Stimulated activated CD8-positive, alpha-beta memory T cell treated with anti-CD3 and anti-CD28 coated beads, Interleukin-4, amount 100 ng/mL, for 24 hours (primary cell): ENCODE data around the gene CHI3L1.

Source experiments
- DNase-seq: peaks from one replicate; pipeline ENCODE4 v3.0.0-alpha.2; 2020; ENCODE audit warnings: low read depth

CHI3L1 gene

GRCh38 chr1:203181586-203182386 lies 4.7 kb downstream of the CHI3L1 start:
- no peak for DNase-seq

GRCh38 chr1:203180611-203181330 lies 5.7 kb downstream of the CHI3L1 start:
- no peak for DNase-seq

GRCh38 chr1:203179667-203180005 lies 6.9 kb downstream of the CHI3L1 start:
- no peak for DNase-seq

DNA sequence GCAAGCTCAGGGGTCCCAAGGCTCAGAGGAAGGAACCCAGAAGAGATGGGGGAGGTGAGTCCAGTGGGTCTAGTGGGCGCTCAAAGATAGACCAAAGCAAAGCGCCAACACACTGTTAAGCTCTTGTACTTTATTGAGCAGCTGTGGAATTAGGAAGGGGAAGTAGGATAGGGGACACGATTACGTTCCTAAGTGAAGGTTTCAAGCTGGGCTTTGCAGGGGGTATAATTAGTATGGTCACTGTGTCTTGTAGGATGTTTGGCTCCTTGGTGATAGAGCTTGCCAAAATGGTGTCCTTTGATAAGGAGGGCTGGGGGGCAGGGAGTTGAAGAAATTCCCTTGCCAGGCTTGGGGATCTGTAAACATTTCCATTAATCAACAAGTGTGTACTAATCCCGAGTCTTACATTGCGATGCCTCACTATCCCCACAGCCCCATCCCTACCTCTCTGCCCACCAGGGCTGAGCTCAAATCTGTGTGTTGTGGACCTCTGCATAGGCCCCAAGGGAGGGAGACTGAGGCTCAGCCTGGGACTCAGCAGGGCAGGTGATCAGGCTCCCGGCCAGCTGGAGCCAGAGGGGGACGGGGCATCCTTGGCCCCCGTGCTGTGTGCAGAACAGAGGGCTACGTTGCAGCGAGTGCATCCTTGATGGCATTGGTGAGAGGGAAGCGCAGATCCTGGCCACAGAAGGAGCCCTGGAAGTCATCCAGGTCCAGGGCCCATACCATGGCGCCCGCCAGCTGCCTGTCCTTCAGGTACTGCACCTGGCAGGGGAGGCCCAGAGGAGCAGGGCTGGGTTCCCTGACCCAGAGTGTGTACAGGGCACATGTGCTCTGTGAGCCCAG lies 7.5 kb downstream of the CHI3L1 start:
- DNase-seq: no peak

DNA sequence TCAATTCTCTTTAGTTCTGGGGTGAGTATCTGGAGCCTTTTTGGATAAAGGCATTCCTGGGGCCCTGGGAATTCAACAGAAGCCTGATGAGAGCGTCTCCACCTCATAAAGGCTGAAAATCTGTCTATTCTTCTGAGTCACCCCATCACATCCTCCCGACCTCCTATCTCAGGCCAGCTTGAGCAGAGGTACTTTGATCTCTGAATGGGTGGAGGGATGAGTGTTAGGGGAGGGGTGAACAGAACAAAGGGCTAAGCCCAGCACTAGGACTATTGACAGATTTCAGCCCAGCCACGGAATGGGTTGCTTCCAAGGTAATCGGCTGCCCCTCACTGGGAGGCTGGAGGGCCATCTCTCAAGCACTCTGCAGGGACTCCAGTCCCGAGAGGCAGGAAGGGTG lies 8.4 kb downstream of the CHI3L1 start:
- no peak for DNase-seq

DNA sequence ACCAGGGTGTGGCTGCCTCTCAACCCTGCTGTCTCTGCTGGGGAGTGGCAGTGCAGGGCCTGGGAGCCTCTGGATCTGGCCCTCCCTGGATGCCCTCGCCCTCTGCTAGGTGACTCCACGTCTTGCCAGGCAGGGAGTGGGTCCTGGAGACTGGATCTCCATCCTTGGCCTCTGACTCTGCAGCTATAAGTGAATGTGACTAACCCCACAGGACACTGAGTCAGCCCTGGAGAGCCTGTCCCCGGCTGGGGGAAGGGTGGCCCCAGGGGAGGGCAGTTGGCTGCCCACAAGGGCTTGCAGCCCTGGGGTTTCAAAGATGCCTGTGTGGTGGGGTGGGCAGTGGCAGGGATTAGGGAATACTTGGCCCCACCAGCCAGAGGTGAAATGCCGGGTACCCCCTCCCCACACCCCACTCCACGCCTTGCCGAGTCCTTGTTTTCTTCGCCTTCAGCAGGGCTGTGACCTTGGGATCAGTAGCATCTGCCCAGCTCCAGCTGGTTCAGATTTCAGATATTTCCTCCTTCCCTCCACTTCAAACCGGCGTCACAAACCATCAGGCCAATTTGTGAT lies 8.9 kb downstream of the CHI3L1 start:
- DNase-seq: no peak

- no peak for DNase-seq
These were observed 9.5 kb downstream of the CHI3L1 start for GRCh38 chr1:203177036-203177405.

DNA sequence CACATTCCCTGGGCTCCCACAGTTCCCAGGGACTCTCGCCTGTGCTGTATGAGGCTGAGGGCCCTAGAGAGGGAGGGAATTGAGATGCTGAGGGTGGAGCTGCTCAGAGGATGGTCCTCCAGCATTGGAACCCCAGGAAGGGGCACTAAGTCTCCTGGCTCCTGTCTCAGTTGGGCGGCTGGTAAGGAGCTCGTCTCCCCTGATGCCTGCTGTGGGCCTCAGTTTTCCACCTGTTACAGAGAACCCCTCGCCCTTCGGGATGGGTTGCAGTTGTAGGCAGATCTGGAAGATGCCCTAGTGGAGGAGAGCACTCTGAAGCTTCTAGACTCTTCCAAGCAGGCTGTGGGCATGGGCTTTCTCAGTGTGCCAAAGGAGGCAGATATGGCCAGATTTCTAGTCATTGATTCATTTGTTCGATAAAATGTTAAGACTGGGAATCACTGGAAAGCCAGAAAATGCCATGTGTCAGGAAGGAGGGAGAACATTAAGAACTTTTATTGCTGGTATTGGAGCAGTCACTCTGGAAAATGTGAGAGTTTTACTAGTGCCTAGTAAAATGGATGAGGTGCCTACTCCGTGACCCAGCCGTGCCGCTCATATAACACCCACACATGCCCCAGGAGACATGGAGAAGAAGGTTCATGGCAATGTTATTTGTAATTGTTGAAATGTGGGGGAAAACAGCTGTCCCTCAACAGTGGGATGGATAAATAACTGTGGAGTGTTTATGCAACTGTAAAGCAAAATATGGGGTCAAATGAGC lies 10.1 kb downstream of the CHI3L1 start:
- DNase-seq: no peak

GRCh38 chr1:203175827-203176241 lies 10.7 kb downstream of the CHI3L1 start:
- DNase-seq: no peak

DNA sequence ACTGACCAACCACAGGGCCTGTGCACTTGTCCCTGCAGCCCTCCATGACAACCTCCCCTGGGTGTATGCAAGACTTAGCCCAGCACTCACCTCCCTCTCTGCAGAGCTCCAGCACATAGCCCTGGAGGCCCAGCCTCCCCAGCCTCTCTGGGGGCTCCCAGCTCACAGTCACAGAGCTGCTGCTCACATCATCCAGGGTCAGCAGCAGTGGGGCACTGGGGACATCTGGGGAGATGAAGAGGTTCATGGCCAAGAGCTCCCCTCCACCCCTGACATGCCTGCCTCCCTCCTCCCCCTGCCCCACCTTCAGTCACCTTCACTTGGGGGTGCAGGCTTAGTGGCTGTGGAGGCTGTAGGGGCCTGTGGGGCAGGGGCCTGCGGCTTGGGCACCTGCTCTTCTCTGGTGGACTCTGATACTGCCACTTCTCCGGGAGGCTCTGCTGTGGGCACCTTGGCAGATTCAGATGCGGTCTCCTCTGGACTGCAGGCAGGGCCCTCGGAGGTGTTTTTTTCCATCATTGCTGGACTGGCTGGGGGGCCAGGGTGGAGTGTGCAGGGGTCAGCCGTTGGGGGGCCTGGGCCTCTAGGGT lies 11.2 kb downstream of the CHI3L1 start, which contains the start of gene MYBPH:
Gene MYBPH, minus strand, starts transcription at position 590 of the 590 bp plus-strand sequence. Its CDS starts 71 bp downstream, at position 519.
- no peak for DNase-seq

DNA sequence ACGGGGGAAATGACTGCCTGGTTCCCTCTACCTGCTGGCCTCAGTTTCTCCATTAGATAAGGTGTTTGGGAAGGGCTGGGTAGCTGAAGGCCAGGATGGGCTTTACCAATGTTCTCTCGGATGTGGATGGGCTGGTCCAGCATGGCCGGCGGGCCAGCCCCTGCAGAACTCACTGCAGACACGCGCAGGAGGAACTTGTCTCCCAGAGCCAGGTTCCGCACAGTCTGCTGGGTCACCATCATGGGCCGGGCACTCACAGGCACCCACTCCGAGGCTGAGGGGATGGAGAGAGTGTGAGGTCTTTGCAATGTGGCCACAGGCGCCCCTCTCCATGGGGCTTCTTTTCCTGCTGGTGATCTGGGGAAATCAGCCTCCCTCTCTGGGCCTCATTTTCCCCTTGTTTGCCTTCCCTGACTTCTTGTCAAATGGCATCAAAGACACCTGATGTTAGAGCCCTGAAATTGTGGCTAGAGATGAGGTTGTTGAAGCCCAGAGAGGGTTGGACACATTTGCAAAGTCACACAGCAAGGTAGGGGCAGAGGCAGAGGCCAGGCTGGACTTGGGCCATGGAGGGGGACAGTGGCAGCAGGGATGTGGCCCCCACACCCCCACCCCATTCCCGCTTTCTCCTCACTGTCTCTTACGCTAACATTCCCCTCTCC lies 12.0 kb downstream of the CHI3L1 start:
- DNase-seq: no peak

DNA sequence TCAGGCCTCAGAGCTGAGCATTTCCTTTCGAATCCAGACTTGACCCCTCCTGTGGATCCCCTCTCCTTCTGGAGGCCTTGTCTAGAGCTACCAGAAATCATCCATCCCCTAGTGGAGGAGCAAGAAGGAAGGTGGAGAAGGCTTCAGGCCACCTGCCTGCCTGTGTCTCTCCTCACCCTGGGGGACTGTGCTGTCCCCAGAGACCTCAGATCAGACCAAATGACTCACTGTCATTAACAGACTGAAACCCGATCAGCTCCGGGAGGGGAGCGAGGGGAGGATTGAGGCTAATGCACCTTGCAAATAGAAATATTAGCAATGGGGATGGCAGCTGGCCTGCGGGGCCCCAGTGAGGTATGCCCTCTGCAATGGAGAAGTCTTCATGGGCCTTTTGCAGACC lies 12.9 kb downstream of the CHI3L1 start:
- DNase-seq: no peak

DNA sequence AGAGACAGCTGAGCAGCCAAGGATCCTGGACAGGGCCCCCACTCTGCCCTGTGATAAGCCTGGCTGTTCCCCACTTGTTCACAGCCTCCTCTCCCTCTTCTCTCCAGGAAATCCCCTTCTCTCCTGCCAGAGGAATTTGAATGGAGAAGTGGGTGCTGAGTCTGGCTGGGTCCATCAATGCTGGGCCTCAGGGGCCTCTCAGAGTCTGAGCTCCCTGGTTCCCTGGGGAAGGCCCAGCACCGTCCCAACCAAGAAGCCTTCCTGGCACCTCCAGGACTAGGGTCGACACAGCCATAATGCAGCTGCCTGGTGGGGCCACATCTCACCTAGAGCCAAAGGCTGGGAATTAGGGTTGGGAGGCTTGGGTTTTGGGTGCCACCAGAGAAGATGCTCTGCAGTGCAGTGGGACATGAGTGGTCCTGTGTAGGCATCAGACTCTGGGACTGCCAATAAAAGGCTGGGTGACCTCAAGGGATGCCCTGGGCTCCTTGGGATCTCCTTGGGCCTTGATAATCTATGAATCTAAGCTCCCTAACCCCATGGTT lies 13.4 kb downstream of the CHI3L1 start:
- DNase-seq: no peak

DNA sequence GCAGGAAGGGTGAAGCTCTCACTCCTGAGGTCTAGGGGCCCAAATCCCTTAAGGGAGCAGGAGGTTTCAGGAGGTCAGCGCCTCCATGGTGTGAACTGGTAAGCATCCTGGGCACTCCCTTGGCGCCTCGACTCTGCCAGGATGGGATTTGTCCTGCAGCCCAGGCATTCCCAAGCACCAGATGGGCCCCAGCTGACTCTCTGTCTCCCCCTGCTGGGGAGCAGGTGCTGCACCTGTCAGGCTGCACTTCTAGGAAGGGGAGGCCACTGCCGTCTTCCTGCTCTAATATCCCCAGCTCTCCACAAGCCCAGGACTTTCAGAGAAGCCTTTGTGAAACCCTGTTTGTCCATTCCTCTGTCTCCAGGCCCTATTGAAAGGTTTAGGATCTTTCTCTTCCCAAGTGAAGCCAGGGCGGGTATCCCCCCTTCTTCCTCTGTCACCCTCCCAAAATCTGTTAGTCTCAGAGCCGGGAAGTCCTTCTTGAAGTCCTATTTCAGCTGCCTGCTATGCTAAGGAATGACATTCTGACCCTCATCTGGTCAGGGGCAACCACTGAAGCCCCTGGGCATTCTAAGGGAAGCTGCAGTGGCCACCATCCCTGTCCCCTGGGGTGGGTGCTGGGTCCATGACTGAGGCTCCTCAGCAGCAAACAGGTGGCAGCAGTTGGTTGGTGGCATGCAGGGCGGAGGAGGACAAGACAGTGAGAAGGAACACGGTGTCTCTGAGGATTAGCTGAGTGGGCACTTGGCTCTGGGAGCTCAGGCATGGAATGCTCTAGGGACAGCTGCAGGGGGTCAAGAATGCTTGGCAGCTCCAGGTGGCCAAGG lies 14.1 kb downstream of the CHI3L1 start:
- DNase-seq: peak; percentile 17

GRCh38 chr1:203171341-203172183 lies 14.9 kb downstream of the CHI3L1 start:
- no peak for DNase-seq

DNA sequence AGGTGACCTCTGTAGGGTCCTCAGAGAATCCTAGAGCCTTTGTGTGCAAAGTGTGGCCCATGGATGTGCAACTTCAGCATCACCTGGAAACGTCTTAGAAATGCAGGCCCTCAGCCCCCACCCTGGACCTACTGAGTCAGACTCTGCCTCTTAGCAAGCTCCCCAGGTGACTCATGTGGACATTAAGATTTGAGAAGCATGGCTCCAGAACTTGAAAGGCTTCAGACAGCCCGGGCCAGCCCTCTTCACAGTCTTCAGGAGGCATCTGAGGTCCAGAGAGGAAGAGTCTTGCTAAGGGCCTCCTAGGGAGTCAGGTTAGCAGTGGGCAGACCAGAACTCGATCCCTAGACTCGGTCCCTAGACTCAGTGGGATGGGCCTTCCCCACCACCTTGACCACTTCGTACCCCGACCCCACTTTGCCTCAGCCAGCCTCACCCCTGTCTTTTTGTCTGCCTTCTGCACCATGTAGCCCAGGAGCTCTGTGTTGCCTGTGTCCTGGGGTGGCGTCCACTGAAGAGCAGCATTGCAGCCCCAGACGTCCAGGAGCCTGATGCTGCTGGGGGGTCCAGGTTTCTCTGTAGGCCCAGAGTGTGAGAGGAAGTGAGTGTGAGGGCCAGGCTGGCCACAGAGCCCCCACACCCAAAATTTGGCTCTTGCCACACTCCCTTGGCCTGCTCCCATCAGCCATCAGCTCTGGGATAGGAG lies 15.7 kb downstream of the CHI3L1 start:
- no peak for DNase-seq

GRCh38 chr1:203169770-203170520 lies 16.6 kb downstream of the CHI3L1 start:
- no peak for DNase-seq
